GM18861 (cell line): Measurements from ENCODE around the gene KCNH3.
"Not testable (repeated sequence)": the region's sequence is repeated elsewhere in the genome, so short reads cannot be mapped to it uniquely, and the experiment has no call there.

Source experiments
- ATAC-seq: cut with Tn5 transposase; IDR thresholded peaks from one replicate; pipeline ENCODE4 v1.9.1; 2021; ENCODE audit not compliant: unreplicated experiment

KCNH3 gene

DNA sequence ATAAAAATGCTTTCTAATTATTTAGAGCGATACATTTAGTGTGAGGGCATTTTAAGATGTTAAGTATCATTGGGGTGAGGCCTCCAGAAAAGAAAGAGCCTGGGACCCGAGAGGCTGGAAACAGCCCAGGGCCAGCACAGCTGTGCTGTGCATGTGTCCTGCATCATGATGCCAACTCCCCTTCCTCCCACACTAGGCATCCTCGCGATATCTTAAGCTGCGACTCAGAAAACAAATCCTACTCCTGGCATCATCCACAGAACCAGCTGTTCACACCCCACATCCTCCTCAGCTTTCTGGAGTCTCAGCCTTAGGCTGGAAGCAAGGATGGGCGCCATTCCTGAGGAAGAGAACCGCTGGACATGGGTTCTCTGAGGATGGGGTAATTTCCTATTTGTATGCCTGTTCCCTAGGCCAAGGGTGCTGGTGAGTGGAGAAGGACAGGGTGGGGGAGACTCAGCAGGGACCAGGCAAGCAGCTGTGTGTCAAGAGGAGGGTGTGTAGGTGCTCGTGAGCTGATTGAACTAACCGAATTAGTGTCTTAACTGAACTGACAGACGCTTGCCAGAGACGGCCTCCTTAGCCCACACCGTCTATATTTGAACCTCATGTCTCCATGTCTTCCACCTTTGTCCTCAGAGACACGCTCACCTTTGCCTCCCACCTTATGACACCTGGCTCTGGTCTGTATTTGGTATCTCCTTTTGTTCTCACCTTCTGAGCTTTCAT, 44.7 kb downstream of the KCNH3 start:
- no peak for ATAC-seq

DNA sequence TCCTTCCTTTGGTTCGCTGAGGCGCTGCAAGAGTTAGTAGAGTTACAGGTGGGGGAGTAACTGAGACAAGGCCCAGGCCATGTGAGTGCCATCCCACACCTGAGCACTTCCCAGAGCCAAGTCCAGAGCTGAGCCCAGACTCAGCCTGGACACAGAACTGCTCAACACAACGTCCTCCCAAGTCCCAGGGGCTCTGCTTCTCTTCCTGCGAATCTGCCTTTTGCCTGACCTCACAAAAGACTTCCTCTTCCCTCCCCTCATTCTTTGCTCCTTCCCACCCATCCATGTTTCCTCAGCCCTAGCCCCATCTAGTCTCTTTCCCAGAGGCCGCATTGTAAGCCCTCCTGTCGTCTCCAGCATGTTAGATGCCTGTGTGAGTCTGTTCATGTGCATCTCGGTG, 45.8 kb downstream of the KCNH3 start:
- ATAC-seq, result no peak

DNA sequence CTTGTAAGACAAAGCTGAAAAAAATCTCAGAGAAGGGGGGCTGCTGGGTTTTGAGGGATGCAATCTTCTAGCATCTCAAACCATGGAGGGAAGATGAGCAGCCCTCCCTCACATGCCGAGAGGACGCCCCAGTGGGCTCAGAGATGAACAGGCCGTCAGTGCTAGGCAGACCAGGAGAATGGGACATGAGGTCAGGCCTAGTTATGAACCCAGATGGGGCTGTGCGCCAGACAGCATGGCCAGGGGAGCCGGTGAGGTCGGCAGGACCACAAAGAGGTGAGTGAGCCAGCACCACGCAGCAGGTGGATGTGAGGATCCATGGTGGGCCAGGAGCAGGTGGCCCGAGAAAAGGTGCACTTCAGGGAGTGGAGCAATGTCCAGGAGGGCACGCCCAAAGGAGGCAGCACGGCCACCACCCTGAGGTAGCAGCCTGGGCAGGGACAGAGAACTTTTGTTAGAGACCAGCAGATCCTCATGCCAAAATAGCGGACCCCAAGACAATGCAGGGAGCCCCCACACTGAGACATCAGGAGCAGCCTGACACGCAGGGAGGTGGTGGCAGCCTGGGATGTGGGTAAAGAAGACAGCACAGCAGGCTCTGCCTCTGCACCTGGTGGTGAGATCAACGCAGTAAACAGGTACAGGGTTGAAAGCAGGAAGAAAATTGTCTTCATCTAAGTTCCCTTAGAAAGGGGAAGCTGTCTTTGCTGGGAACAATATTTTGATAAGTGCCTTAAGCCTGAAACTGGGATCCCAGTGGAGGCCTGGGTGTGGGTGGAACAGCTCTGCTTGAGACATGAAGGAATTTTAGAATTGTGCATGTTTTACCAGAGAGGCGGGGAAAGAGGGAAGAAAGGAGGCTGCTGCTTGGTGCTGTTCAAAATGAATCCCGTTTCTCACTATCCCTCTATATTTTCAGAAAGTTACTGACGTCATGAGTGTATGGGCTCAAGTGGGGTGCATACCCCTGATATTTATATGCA, 46.9 kb downstream of the KCNH3 start:
- ATAC-seq, result no peak

DNA sequence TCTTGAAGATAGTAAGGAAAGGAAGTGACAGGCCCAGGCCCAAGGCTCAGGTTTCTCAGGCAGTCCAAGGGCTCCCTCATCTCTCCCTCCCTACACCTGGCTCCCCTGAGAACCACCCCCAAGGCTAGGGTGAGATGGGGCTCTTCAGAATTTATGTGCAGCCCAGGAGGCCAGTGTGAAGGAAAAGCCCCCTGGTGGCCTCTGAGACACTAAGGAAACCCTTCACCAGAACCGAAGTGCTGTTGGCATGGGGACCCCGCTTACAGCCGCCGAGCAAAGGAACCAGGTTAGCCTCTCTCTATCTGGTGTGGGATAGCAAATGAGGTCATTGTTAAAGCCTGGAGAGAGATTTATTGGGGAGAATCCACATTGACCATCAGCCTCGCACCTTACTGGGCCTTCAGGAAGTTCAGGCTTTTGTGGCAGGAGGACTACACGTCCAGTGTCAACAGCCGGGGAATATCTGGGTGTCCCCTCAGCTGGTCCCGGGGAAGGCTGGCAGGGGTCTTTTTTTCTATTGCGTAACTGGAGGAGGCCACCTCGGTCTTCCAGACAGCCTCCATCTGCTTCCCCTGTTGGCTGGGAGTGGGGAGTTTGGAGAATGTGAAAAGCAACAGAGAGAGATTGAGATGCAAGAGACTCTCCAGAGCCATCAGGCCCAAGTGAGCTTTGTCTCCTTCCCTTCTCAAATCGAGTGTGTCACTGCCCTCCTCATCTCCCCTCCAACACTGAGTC, 48.5 kb downstream of the KCNH3 start:
- ATAC-seq, result no peak

DNA sequence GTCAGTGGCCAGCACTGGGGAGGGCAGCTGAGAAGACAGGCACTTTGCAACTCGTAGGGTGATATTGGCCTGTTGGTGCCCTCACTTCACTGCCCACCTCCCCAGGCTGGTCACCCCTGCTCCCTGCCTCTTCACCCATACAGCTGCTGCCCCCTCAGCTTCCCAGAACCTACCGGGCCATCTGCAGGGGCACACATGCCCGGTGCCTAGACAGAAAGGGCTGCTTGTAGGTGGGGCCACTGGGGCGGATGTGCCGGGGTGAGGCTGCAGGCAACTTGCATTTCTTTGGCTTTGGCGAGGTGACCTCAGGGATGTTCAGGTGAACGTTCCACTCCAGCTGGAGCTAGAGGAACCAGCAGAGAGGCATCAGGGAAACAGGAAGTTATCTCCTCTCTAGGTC, 49.5 kb downstream of the KCNH3 start:
- ATAC-seq, result no peak

DNA sequence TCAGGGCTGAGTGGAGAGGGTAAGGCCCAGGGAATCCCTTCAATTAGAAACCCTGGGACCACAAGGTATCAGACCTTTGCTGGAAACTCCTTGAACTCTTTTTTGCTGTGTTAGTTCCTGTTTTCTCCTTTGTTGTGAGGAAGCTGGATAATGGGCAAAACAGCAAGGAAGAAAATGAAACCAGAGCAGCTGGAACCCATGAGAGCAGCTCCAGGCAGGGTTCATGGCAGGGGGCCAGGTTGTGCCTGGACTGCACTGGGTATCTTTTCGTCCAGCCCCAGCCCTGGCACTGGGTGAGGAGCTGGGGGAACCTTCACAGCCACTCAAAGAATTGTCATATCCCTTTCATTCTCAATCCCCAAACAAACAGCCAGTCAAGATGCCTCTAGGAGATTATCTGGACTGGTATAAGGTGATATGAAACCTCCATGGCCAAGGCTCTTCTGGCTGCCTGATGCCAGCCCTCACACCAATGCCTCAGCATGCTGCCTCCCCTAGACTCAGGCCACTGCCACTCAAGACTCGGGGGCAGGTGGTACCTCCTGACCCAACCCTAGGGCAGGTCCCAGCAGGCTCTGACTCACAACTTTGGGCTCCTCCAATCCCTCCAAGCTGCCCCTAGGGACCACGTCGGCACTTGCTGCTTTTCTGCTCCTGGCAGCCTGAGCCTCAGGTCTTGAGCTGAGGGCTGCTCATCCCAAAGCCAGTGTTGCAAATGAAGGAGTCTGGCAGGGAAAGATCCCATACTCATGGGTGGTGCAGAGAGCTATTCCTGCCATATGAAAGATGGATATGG, 50.1 kb downstream of the KCNH3 start:
- no peak for ATAC-seq

DNA sequence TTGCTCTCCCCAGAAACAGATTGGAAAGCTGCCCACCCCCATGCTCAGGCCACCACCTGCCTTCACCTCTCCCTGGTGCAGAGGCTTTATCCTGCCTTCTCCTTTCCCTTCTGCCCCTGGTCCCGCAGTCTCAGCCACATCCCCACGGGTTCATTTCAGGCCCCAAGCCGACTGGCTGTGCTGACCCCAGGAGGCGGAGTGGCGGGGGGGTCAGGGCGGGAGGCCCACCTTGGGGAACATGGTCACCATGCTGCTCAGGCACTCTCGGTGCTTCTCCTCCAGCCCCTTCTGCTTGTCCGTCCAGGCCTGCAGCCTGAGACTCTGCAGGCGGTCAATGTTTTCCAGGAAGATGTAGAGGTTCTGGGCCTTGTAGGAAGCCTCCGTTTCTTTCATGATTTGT, 59.7 kb downstream of the KCNH3 start:
- no peak for ATAC-seq

DNA sequence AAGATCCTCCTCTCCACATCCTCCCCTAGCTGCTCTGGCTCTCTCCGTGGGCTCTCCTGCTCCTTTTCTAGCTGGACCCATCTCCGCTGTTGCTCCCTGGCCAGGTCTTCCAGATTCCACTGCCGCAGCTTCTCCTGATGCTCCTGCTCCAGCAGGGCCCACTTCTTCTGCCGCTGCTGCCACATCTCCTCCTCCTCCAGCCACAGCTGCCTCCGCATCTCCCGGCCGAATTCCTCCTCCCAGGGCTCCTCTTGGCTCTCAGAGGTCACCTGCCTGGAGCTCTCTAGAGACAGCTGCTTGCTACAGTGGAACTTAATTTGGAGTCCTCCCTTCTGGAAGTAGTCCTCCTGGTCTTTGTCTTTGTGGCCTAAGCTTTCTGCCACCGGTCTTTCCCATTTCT, 61.1 kb downstream of the KCNH3 start:
- no peak for ATAC-seq

DNA sequence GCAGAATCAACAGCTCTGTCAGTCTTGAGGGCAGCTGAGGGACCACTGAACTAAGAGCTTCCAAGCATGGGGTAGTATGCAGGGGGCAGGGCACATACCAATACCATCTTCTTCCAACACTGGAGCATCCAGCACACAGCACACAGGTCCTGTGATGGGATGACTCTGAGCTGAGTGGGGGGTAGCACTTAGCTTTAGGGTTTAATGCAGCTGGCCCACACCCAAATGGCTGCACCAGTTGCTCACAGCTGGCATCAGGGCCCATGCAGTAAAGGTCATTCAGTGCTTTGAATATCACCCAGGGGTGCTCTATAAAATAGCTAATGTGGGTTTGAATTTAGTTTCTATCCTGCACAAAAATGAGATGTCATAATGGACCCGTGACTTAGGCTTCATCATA, 64.9 kb downstream of the KCNH3 start:
- ATAC-seq, result no peak

DNA sequence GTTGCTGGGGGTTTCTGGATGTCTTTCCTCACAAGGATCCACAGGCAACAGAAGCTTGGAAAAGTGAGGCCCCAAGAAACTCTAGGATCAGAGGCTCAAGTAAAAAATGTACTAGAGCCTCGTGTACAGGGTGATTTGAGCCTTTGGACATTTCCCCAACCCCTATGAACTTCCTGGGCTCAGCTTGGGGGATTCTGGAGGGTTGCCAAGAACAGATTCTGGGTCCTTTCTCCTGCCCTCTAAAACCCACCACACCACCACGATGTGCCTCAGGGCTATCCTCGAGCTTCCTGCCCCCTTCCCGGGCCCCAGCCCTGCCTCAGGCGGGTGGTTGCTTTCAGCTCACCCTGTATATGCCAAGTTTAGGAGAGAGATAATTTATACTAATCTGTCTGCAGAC, 66.0 kb downstream of the KCNH3 start:
- ATAC-seq, result no peak

DNA sequence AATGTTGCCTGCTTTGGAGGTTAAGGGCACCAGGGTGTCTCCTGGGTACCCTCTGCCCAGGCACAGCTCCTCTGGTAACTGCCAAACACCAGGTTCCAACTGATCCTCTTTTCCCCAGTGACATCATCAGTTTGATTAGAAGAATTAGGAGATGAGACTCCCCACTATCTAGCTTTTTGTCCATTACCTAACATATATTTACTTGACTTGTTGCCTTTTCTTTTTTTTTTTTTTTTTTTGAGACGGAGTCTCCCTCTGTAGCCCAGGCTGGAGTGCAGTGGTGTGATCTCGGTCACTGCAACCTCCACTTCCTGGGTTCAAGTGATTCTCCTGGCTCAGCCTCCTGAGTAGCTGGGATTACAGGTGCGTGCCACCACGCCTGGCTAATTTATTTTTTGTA, 66.7 kb downstream of the KCNH3 start, which contains the start of gene FAM186B:
Gene FAM186B, minus strand, starts transcription at position 101 of the 400 bp plus-strand sequence. CDS start 162 bp downstream, outside the sequence.
- ATAC-seq, result not testable (repeated sequence)
